Astrocyte of the cerebellum (primary cell): ENCODE data around the gene CASQ1.
A peak's percentile ranks its signal among the peaks of the same experiment; 100 is the strongest.

Experiments
- DNase-seq: peaks from one replicate; pipeline ENCODE4 v3.0.0-alpha.2; 2011; ENCODE audit warnings: low read depth
- H3K4me3 ChIP-seq: 2 replicates; pipeline ENCODE4 v1.5.1; 2011; ENCODE audit warnings: mild to moderate bottlenecking, low read depth, low read length, moderate library complexity
- in situ Hi-C: cut with HindIII; loops from 2 replicates; pipeline ENCODE4 v1.10.0; 2017; ENCODE audit warnings: low sequenced_read_pairs
- TF ChIP-seq, protein P1 (sequence below): IDR thresholded peaks from 2 replicates; pipeline ENCODE4 v1.5.1; 2012; ENCODE audit warnings: low read length, low read depth, moderate library complexity, mild to moderate bottlenecking; ENCODE audit errors: missing control alignments

CASQ1 gene

GRCh38 chr1:160167056-160167455 is 23.3 kb upstream of the CASQ1 start:
- in situ Hi-C loops = no loop called here
- no peak overlapping the region for H3K4me3 ChIP-seq
- TF ChIP-seq, protein P1, sequence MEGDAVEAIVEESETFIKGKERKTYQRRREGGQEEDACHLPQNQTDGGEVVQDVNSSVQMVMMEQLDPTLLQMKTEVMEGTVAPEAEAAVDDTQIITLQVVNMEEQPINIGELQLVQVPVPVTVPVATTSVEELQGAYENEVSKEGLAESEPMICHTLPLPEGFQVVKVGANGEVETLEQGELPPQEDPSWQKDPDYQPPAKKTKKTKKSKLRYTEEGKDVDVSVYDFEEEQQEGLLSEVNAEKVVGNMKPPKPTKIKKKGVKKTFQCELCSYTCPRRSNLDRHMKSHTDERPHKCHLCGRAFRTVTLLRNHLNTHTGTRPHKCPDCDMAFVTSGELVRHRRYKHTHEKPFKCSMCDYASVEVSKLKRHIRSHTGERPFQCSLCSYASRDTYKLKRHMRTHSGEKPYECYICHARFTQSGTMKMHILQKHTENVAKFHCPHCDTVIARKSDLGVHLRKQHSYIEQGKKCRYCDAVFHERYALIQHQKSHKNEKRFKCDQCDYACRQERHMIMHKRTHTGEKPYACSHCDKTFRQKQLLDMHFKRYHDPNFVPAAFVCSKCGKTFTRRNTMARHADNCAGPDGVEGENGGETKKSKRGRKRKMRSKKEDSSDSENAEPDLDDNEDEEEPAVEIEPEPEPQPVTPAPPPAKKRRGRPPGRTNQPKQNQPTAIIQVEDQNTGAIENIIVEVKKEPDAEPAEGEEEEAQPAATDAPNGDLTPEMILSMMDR = no peak

GRCh38 chr1:160167580-160167979 is 22.8 kb upstream of the CASQ1 start:
- H3K4me3 ChIP-seq = no peak overlapping the region
- TF ChIP-seq, protein P1 = no peak
- DNase-seq = no peak
- in situ Hi-C loops = no loop called here

More at GRCh38 chr1:160167056-160167455, 23.3 kb upstream of the CASQ1 start:
- DNase-seq = no peak

- in situ Hi-C loops = no loop called here
- no peak for DNase-seq
- H3K4me3 ChIP-seq = no peak overlapping the region
- TF ChIP-seq, protein P1 = no peak
Observed at GRCh38 chr1:160168016-160168415, 22.4 kb upstream of the CASQ1 start.

GRCh38 chr1:160168609-160169369 is 21.6 kb upstream of the CASQ1 start:
- peak; percentile 54 for DNase-seq
- no peak overlapping the region for H3K4me3 ChIP-seq
- in situ Hi-C loops = no loop called here
- TF ChIP-seq, protein P1 = peak; percentile 16

- peak; percentile 93 for DNase-seq
- in situ Hi-C loops = no loop called here
- TF ChIP-seq, protein P1 = no peak
- H3K4me3 ChIP-seq = no peak overlapping the region
Observed at GRCh38 chr1:160169553-160170399, 20.6 kb upstream of the CASQ1 start.

DNA sequence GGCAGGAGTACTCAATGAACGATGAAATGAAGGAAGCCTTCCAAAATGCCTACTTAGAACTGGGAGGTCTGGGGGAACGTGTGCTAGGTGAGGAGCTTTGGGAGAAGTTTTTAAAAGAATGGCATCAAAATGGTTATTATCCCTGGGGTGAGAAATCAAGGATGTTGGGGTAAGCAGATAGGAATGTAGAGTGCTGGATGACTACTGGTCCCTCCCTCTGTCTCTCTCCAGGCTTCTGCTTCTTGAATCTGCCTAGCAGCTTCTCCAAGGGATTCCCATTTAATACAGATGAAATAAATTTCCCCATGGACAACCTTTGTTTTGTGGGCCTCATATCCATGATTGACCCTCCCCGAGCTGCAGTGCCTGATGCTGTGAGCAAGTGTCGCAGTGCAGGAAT is 19.0 kb upstream of the CASQ1 start:
- DNase-seq = no peak
- TF ChIP-seq, protein P1 = no peak
- no peak overlapping the region for H3K4me3 ChIP-seq
- in situ Hi-C loops = no loop called here
